Ishikawa (cell line): ENCODE measurements around the gene RET.

ENCODE experiments used
- TAF1 ChIP-seq: IDR thresholded peaks from 2 replicates; pipeline ENCODE4 v1.6.1; 2012; ENCODE audit warnings: low read depth, mild to moderate bottlenecking
- TEAD4 ChIP-seq: IDR thresholded peaks from 2 replicates; pipeline ENCODE4 v1.6.1; 2012
- YY1 ChIP-seq: IDR thresholded peaks from 2 replicates; pipeline ENCODE4 v1.6.1; 2012; ENCODE audit warnings: low read depth

GRCh38 chr10:43120116-43120928 is 43.5 kb downstream of the RET start:
- TF ChIP-seq TAF1 (no peak), TEAD4 (no peak), YY1 (no peak)
